Stimulated activated CD4-positive, alpha-beta T cell treated with anti-CD3 and anti-CD28 coated beads, TNF-alpha, amount 100 ng/mL, for 48 hours (primary cell): ENCODE data around the gene OVOL3.
"Not testable (repeated sequence)": the region's sequence is repeated elsewhere in the genome, so short reads cannot be mapped to it uniquely, and the experiment has no call there.

Experiments
- DNase-seq, 3 donors: peaks; one replicate each; pipeline ENCODE4 v3.0.0-alpha.2; 2020; ENCODE audit warnings: low read depth in 3 of 3

OVOL3 gene

GRCh38 chr19:36131221-36131620, 20.3 kb downstream of the OVOL3 start:
- DNase-seq: not testable (repeated sequence)

DNA sequence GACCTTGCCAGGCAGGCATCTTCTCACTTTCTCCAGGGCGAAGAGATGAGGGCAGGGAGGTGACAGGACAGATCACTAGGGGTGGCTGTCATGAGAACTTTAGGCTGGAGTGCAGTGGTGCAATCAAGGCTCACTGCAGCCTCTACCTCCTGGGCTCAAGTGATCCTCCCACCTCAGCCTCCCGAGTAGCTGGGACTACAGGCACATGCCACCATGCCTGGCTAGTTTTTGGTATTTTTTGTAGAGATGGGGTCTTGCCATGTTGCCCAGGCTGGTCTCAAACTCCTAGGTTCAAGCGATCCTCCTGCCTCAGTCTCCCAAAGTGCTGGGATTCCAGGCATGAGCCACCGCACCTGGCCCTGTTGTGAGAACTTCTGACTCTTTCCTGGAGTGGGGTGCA, 23.9 kb downstream of the OVOL3 start:
- not testable (repeated sequence) for DNase-seq

- no peak for DNase-seq
Observed at GRCh38 chr19:36136964-36137686, 26.2 kb downstream of the OVOL3 start.

- no peak for DNase-seq
Observed at GRCh38 chr19:36139120-36139472, 28.2 kb downstream of the OVOL3 start.

DNA sequence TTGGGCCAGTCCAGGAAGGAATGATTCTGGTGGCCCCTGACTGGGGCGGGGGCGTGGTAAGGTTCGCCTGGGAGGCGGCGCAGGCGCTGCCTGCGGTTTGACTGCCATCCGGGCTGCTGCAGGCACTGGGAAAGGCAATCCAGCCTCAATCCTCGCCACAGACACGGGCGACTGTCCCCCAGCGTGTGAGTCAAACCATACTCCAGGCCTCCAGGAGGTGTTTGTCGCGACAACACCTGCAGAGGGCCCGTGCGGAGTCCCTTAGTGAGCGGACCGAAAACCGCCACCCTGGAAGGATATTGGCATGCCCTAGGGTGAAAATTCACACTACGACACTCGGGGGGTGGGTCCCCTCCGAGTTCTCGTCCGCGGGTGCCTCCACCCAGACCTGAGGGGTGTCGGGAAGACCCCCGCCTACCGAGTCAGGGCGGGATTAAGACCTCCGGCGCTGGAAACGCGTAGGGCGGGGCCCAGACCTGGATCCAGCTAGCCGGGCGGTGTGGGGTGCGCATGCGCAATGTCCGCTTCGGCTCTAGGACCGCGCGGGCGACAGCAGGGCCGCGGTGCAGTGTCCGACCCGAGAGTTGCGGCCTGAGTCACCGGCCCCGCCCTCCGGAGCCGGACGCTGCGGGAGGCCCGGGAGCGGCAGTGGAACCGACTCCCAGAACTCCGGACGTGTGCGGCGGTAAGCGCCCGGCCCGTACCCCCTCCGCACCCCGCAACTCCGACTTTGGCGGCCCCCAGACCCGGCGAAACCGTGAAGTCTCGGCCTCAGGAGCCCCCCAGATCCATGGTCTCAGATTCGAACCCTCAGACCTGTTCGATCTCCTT, 28.7 kb downstream of the OVOL3 start, which contains the start of gene CAPNS1:
CAPNS1 (plus strand) TSS at position 594 of the 831 bp plus-strand sequence. CDS start 946 bp downstream, outside the sequence.
- DNase-seq: peak; percentile 85 to 93 (median 87)

DNA sequence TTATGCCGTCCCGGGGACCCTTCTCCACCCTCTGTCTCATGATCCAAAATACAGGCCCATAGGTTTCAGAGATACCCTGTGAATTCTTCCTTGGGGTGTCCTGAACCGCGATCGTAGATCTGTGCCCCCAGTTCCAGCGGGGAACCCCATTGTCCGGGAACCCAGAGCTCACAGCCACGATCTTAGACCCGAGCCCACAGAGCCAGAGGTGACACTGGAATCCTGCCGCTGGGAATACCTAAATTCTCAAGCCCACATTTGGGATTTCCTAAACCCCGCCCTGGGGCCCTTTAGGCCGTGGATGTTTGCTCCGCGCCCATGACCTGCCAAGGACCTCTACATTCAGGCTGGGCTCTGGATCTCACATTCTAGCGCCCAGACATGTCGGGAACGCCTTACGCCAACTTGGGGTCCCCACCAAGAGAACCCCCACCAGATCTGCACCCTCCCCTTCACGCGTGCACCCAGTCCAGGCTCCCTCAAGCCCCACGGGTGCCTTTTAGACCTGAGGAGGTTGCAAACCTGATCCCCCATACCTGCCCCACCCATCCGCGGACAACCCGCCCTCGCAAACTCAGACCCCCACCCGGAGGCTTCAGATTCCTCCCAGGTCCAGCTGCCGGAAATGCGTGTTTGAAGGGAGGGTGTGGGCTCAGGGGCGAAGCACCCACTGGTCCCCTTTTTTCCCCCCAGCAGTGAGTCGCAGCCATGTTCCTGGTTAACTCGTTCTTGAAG, 29.5 kb downstream of the OVOL3 start:
- DNase-seq: peak in 1 of 3 donors; percentile 17

DNA sequence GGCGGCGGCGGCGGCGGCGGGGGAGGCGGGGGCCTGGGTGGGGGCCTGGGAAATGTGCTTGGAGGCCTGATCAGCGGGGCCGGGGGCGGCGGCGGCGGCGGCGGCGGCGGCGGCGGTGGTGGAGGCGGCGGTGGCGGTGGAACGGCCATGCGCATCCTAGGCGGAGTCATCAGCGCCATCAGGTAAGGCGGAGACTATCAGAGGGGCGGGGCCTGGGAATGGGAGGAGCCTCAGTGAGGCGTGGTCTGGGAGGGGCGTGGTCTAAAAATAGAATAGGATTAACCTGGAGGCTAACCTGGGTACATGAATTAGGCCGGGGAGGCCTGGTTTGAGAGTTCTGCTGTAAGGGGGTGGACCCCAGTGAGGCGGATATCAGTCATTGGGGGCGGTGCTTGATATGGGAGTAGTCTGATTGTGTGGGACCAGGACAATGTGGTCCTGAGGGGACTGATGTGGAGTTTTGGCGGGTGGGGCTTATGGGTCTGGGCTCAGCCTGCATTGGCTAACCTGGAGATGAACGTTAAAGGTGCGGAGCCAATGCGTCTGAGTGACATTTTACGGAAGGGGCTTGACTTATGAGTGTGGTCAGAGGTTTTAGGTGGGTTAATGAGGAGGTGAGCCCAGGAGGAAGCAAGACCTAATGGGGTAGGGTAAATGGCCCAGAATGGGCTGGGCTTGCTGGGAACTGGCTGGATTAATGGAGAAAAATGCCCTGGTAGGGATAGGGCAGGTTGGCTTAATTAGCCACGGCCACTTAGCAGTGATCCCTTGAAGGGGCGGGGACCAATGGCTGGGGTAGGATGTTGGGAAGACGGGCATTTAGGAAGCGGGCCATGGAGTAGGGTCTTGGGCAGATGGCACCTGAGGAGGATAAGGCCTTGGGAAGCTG, 30.3 kb downstream of the OVOL3 start:
- DNase-seq: peak; percentile 86 to 87 (median 87)

GRCh38 chr19:36142046-36142445, 31.1 kb downstream of the OVOL3 start:
- no peak for DNase-seq

DNA sequence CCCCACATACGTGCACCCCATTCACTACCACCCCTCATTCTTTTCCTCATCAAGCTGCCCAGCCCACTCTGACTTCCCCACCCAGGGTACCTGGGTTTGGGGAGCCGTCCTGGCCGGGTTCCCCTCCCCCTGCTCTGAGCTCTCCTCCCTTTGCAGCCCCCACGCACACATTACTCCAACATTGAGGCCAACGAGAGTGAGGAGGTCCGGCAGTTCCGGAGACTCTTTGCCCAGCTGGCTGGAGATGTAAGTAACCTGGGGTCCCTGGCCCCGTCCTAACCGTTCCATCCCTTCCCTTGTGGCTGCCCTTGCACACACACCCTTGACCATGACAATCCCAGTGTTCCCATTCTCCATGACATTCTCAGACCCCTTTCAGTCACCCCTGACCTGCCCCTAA, 31.6 kb downstream of the OVOL3 start:
- DNase-seq: no peak

DNA sequence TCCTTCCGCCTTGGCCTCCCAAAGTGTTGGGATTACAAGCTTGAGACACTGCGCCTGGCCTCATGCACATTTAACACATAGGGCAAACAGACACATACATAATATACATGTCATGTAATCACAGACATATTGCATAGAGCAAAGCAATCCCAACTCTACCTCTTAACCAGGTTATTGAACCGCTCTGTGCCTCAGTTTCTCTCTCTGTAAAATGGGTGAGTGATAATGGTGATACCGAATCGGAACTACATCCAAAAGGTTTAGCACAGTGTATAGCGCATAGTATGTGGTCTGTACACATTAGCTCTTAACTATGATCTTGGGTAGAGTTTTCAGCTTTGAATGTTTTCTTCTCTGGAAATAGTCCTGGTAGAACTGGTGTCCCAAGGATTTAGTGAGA, 33.7 kb downstream of the OVOL3 start:
- no peak for DNase-seq

GRCh38 chr19:36149673-36150406, 38.9 kb downstream of the OVOL3 start:
- no peak for DNase-seq

GRCh38 chr19:36150586-36150985, 39.6 kb downstream of the OVOL3 start:
- no peak for DNase-seq

DNA sequence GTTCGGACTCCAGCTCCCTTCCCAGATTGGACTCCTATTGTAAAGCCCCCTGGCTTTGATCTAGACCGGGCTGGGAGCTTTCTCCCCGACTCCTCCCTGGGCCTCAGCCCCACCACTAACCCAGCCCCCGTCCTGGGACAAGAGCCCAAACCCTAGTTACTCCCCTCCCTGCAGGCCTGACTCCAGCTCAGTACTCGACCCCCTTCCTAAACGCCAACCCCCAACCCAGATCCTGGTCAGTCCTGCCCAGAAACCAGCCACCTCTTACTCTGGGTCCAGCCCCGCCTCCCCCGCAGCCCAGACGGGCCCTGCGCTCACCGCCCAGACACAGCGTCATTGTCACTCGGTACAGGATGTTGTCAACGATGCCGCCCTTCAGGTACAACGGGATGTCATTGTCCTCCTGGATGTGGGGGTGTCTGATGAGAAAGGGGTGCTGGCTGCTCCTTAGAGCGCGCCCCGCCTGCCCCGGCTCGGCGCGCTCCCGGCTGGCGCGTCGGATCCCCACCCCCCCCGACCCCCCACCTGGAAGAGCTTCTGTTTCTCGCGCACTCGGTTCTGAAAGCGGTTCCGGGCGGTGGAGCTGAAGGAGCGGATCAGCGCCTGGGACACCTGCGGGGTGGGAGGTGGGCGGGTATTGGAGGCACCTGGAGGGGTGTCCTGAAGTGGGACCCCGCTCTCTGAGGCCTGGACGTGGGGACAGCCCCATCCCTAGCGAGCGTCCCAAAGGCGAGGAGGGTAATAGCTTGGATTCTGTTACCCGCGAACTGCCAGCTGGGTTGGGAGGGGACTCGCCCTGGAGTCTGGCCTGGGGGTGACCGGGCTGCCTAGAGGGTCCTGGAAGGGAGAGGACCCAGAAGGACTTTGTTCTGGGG, 40.4 kb downstream of the OVOL3 start:
- DNase-seq: no peak

DNA sequence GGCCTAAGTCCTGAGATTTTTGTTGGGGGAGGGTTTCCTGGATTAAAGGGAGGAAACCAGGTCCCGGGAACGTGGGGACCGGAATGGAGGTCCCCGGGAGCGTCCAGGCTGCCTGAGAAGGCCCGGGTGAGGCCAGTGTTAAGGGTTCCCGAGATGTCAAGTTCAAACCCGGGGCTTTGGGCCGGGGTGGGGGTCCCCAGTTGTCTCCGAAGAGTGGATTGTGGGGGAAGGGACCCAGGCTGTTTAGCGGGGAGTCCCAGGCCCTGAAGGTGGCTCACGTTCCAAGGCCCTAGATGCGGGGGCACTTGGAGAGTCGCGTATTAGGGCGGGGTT, 41.0 kb downstream of the OVOL3 start:
- DNase-seq: no peak

DNA sequence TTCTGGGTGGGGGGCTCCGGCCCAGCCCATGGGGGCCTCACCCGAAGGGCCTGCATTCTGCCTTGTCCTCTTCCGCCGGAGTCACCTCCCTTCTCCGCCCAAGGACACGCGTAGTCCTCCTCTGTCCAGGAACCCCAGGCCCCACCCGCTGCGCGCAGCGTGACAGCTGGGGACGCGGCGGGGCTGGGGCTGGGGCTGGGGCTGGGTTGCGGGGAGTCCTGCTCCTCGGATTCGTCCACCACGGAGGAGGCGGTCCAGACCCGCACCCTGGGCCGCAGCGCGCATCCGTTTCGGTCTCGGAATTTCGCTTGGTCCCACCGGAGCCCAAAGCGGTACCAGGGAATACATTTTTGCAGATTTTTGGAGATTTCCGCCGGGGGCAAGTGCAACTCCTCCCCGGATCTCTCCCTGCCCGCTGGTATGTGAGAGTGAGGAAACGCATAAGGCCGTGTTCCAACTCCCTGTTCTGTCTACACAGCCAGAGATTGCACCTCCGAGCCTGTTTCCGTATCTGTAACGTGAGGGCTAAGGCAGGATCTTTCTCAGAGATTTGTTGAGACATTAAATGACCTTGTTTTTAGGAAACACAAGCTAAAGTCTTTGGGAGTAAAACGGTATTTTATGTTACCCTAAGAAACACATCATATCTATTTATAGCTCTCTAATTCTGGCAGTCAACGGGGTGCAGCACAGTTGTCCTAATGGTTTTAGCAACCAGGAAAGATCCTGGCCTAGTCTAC, 41.6 kb downstream of the OVOL3 start, which contains the start of gene COX7A1:
COX7A1 (minus strand) TSS at position 96 of the 740 bp plus-strand sequence; CDS start at position 56, 40 bp downstream.
- DNase-seq: no peak

DNA sequence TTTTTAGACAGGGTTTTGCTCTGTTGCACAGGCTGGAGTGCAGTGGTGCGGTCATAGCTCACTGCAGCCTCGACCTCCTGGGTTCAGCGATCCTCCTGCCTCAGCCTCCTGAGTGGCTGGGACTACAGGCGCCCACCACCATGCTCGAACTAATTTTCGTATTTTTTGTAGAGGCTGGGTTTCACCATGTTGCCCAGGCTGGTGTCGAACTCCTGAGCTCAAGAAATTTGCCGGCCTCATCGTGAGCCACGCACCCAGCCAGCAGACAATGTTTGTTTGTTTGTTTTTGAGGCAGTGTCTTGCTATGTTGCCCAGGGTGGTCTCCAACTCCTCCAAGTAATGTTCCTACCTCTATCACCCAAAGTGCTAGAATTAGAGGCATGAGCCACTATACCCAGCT, 42.2 kb downstream of the OVOL3 start:
- no peak for DNase-seq

- DNase-seq: no peak
Observed at GRCh38 chr19:36160821-36161596, 50.1 kb downstream of the OVOL3 start.
